Activated T-cell treated with anti-CD3 and anti-CD28 coated beads, Interleukin-2, amount 50 U/mL, for 1 hour (primary cell): ENCODE data around the gene SLC35G3.
"Not testable (repeated sequence)": the region's sequence is repeated elsewhere in the genome, so short reads cannot be mapped to it uniquely, and the experiment has no call there.

Experiments
- DNase-seq: peaks from one replicate; pipeline ENCODE4 v3.0.0-alpha.2; 2020

SLC35G3 gene

DNA sequence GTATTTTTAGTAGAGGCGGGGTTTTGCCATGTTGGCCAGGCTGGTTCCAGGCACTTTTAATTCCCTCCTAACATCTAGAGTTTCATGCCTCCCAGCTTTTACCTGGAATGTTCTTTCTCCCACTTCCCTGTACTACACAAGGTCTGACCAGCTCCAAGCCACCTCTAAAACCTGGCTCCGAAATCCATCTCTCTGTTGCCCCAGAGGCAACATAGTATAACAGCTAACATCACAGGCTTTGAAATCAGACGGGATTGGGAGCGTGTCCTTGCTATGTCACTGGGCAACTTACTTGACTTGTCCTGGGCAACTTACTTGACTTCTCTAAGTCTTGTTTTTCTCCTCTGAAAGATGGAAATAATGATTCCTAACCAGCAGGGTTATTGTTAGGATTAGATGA lies 31.4 kb downstream of the SLC35G3 start:
- DNase-seq = no peak

DNA sequence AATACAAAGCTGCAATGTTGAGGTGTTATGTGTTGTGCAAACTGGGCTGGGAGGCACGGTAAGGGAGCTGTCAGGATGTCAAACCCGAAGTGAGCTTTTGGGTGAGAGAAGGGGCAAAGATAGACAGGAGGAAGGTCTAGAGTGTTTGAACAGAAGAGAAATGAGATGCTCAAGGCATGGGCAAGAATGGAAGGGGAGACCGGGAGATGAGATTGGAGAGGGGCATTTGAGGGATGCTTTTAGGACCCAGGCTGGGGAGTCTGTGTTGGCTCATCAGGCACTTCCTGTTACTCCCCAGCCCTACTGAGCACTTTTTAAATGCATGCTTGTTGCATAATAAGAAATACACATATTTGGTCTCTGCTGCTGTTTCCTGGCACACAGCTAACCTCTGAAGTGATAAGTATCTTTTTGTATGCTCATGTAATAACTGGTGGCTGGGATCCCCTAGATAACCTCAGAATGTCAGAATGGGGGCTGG lies 32.9 kb downstream of the SLC35G3 start:
- DNase-seq = no peak

DNA sequence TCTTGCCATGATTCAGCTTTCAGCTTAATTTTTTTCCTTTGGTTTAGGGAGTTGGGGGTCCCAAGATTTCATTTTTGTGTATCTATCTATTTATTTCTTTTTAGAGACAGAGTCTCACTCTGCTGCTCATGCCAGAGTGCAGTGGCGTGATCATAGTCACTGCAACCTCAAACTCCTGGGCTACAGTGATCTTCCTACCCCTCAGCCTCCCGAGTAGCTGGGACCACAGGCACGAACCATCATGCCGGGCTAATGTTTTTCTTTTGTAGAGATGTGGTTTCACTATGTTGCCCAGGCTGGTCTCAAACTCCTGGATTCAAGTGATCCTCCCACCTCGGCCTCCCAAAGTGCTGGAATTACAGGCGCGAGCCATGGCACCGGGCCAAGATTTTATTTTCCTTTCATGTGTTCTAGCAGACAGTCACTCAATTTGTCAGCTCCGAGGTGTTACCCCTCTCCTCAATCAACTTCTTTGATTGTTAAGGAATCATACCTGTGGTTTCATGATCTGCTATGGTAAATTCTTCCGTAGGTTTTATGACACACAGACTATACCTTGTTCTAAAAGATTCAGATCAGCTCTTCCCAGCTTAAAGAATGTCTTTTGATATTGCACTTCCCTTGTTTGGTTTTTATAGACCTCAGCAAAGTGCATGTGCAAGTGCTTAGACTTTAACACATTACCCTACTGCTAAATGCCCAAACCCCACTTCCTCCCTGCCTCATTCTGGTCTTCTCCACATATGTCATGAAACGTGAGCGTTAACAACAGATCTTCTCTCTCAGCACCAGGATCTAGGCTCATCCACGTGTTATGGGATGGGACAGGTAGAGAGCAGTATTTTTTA lies 33.6 kb downstream of the SLC35G3 start:
- DNase-seq = peak; percentile 68

DNA sequence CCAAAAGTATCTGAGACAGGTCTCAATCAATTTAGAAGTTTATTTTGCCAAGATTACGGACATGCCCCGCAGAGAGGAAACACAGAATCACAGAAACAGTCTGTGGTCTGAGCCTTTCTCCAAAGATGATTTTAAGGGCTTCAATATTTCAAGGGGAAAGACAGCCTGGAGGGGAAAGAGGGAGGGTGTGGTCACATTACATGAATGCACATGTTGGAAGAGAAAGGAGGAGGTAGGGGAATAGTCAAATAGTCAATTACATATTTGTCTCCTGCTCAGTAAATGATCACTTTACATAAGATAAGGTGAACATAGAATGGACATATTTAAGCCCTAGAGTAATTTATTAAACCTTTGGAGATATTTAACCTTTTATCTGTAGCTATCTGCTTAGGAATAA lies 34.3 kb downstream of the SLC35G3 start:
- no peak for DNase-seq

DNA sequence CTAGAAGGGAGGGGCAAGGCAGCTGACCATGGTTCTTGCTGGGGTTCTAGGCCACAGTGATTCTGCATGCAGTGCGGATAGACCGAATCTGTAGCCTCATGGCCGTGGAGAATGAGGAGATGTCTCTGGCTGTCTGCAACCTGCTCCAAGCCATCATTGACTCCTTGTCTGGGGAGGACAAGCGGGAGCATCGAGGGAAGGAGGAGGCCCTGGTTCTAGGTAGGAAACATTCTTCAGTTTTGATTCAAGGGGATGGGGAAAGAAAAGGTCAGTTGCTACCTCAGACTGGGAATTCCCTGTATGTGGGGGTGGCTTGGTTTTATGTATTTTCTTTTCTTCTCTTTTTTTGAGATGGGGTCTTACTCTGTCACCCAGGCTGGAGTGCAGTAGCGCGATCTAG lies 38.9 kb downstream of the SLC35G3 start:
- DNase-seq = no peak

DNA sequence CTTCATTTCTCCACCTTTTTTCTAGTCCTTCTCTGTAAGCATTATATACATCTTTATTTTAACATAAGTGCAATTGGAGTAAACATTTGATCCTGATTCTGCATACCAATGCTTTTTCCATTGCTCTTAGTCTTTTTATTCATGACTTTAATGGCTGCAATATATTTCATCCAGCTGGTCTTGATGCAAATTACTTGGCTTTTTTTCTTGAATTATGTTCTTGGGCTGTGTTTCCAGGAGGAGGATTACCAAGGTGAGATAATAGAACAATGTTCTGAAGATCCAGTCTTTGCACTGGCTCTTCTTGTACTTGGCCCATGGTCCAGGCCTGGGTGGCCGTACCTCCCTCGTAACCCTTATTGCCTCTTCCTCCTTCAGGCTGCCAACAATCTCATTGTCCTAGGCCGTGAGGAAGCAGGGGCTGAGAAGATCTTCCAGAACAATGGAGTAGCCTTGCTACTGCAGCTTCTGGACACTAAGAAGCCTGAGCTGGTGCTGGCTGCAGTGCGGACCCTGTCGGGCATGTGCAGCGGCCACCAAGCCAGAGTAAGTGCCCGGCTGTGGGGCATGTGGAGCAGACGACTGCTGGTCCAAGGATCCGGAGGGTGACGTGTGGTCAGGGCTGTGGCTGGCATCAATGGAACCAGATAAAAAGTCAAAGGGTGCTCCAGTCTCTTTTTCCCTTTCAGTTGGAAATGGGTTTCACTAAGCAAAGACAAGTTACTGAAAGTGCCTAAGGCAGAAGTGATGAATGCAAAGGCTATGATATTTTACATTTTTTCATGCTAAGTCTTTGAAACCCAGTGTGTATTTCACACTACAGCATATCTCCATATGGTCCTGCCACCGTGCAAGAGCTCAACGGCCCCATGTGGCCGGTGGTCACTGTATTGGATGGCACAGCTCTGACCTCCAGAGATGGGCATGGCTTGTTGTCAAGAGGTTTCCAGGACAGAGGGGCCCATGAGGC lies 39.7 kb downstream of the SLC35G3 start:
- no peak for DNase-seq

DNA sequence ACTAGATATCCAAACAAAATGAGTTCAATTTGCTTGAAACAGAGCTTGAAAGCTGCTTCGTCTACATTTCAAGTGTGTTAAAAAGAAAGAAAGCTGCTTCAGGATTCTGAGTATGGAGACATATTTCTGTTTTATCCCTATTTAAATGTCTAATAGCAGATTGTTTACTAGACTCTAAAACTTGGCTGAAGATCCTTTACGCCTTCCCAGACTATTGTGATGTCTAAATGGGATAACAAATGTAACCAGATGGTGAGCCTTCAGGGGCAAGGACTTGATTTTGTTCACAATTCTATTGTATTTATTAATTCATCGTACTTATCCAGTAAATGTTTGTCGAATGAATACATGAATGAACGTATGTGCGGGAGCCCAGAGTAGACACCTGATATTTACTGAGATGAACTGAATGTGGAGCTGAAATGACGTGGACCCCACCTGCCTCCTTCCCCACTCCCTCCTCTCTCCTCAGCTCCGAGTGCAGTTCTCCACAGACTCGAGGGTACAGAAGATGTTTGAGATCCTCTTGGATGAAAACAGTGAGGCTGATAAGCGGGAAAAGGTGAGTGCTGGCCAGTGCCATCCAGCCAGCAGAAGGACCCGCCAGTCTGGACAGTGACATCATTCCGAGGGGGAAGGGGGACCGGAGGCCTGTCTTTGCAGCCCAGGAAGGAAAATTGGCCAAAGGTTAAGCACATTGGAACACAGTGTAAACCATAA lies 41.6 kb downstream of the SLC35G3 start:
- DNase-seq = no peak

DNA sequence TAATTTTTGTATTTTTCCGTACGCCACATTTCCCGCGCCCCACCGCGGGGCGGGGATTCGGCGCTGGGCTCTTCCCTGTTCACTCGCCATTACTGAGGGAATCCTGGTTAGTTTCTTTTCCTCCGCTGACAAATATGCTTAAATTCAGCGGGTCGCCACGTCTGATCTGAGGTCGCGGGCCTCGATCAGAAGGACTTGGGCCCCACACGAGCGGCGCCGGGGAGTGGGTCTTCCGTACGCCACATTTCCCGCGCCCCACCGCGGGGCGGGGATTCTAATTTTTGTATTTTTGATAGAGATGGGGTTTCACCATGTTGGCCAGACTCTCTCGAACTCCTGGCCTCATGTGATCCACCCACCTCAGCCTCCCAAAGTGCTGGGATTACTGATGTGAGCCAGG lies 43.1 kb downstream of the SLC35G3 start:
- not testable (repeated sequence) for DNase-seq

DNA sequence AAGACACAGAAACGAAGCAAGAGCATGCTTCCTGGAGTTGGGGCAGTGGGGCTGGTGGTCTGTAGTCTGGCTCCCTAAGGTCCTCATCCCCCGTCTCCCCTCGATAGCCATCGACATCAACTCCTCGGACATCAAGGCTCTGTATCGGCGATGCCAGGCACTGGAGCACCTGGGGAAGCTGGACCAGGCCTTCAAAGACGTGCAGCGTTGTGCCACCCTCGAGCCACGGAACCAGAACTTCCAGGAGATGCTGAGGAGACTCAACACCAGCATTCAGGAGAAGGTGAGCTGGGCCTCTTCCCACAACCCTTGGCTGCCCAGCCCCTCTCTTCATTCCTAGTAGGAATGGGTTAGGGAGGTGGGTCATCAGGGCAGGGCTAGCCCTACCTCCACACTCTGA lies 44.3 kb downstream of the SLC35G3 start:
- DNase-seq = no peak

DNA sequence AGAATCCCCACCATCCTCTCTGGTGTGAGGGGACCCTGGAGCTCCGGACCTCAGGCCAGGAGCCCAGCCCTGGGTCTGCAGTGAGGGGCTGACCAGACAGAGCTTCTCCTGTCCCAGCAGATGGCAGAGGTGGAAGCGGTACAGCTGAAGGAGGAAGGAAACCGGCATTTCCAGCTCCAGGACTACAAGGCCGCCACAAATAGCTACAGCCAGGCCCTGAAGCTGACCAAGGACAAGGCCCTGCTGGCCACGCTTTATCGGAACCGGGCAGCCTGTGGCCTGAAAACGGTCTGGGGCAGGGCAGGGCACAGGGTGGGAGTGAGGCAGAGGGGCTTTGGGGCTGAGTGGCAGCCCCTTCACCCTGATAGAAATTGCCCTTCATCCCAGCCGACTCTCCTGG lies 46.0 kb downstream of the SLC35G3 start:
- DNase-seq = no peak

DNA sequence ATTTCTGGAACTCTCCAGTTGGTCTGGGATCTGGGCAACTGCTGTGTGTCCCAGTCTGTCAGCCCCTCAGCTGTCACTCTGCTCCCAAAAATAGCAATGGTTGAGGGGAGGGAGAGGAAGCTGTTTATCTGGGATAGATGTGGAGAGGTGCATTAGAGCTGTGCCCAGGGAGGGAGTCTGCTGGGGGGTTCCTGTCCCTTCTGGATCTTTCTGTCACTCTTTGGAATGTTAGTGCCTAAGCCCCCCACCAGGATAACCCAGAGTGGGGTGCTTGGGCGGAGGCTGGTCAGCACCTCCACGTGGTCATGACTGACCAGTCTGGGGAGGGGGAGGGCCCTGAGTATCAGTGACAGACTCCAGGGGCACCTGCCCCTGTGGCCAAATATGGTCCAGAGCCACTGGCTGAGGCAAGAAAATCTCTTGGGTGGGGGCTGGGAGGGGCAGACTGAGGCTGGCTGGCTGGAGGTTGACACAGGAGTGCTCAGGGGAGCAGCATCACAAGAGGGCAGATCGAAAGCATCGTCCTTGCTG lies 46.8 kb downstream of the SLC35G3 start, which contains the start of gene UNC45B:
Gene UNC45B, plus strand, starts transcription at position 443 of the 531 bp plus-strand sequence. CDS start 447 bp downstream, outside the sequence.
- no peak for DNase-seq

DNA sequence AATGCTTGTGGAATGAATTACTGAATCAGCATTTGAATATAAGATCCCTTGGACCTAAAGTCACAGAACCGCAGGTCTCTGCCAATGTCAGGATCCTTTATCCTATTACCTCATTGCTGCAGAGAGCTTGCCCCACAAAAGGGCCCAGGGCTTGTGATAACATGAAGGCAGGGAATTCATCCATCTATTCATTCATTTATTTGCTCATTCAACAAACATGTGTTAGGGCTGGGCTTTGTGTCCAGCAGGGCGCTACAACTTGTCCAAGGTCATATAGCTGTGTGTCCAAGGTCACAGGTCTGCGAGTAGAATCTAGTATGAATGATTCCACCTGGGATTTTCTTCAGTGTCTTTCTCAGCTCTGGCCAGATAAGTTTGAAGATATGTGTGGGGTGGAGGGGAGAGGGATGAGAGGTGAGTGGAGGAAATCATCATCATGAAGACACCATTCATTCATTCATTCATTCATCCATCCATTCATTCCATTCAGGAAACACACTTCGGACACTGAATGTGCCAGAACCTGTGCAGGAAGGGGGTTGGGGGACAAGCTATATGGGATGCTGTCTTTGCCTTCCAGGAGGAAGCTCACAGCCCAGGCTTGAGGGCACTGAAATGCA lies 47.9 kb downstream of the SLC35G3 start:
- no peak for DNase-seq

DNA sequence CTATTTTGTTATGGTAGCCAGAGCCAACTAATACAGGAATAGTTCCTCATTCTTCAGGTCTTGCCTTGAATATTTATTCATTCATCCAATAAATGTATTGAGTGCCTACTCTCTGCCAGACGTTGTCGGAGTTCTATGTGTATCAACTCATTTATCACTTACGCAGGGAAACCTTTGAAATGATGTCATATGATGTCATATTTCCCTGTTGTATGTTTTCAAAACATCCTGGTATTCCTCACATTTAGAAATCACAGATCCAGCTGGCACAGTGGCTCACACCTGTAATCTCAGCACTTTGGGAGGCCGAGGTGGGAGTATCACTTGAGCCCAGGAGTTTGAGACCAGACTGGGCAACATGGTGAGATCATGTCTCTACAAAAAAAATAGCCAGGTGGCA lies 49.4 kb downstream of the SLC35G3 start:
- no peak for DNase-seq
